GM20431 (cell line): Measurements from ENCODE around the gene KHNYN.

Experiments
- in situ Hi-C: fragments of 300-500 bp; cut with MseI, MboI; formaldehyde crosslinking; loops from one replicate; pipeline ENCODE4 v1.15.0; 2020; ENCODE audit warnings: low sequenced_read_pairs; ENCODE audit not compliant: unreplicated experiment

Gene KHNYN

GRCh38 chr14:24399999-24400718 is 29.6 kb upstream of the KHNYN start:
- in situ Hi-C loops = no loop called here

DNA sequence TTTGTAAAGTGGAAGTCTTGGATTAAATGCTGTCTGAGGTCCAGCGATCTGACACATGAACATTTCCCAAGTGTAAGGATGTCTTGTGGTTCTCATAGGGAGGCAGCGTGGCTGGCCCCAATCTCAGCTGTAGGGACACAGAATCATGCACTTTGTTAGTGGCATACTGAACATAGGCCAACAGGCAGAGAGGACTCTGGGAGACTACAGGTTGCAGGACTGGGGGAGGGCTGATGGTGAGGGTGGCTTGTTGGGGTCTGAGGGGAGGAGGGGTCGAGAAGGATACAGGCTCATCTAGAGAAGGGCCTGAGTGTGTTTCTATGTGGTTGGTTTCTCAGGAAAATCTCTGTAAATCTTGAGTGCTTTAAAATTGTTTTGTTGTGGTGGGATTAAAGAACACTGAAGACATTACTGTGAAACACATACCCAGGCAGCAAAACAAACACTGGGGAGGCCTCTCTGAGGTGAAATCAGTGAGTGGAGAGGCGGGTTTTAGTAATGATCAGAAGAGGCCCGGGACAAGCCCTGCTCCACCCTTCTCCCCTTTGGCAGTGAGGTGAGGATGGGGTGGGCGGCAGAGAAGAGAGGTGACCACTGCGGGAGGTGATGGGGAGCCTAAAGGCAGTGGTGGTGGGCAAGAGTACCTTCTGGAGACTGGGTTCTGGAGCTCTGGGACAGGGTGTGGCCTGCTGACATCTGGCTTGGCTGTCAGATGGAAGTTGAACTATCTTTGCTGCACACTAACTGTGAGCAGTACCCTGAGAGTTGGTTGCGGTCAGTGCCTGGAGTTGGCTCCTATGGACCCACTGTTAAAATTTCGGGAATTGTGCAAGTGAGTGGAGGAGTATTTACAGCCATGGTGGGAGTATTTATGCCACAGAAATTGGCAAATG is 27.7 kb upstream of the KHNYN start:
- in situ Hi-C loops = no loop called here

GRCh38 chr14:24403294-24403998 is 26.3 kb upstream of the KHNYN start:
- in situ Hi-C loops = no loop called here

- in situ Hi-C loops = no loop called here
Measured at GRCh38 chr14:24404814-24405213, 24.9 kb upstream of the KHNYN start.

- in situ Hi-C loops = no loop called here
Measured at GRCh38 chr14:24406416-24406815, 23.3 kb upstream of the KHNYN start.

DNA sequence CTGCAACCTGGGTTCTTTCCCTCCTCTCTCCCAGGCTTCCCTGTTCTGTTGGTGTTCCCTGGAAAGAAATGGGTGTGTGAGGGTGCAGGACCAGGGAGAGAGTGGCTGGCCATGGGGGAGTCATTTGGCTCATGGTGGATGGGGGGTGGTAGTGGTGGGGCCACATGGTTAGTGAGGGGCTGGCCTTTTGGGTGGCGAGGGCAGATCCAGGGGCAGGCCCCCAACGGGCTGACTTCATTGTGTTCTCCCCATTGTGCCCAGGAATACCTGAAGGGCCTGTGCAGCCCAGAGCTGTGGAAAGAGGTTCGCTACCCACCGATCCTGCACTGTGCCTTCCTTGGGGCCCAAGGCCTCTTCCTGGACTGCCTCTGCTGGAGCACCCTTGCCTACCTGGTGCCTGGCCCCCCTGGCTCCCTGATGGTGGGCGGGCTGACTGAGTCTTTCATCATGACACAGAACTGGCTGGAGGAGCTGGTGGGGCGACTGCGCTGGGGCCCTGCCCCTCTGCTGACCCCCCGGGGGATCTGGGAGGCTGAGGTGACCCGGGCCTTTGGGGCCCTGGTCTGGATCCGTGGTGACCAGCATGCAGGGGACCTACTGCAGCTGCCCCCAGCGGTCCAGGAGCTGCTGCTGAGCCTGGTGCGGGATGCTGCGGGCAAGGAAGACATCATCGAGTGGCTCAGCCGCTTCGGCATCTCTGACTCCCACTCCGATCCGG is 22.0 kb upstream of the KHNYN start:
- in situ Hi-C loops = no loop called here

DNA sequence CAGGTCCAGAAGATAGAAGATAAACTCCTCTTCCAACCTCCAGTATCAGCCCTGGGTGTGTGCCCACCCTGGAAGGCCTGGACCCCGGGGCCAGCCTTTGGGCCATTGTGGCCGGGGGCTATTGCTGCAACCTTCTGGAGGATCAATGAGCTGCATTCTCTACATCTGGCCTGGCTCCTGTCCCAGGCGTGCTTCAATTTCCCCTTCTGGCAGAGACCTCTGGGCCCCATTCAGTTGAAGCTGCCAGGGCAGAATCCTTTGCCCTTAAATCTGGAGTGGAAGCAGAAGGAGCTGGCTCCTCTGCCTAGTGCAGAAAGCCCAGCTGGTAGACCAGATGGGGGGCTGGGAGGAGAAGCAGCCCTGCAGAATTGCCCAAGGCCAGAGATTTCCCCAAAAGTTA is 21.0 kb upstream of the KHNYN start:
- in situ Hi-C loops = no loop called here

GRCh38 chr14:24409192-24409591 is 20.6 kb upstream of the KHNYN start:
- in situ Hi-C loops = no loop called here

- in situ Hi-C loops = no loop called here
Measured at GRCh38 chr14:24409956-24410355, 19.8 kb upstream of the KHNYN start.

GRCh38 chr14:24411443-24412389 is 18.0 kb upstream of the KHNYN start:
- in situ Hi-C loops = no loop called here

- in situ Hi-C loops = no loop called here
Measured at GRCh38 chr14:24414077-24414476, 15.7 kb upstream of the KHNYN start.

- in situ Hi-C loops = no loop called here
Measured at GRCh38 chr14:24414732-24415420, 14.9 kb upstream of the KHNYN start.

- in situ Hi-C loops = no loop called here
Measured at GRCh38 chr14:24415421-24416253, 14.1 kb upstream of the KHNYN start.

GRCh38 chr14:24416254-24416931 is 13.4 kb upstream of the KHNYN start:
- in situ Hi-C loops = no loop called here

DNA sequence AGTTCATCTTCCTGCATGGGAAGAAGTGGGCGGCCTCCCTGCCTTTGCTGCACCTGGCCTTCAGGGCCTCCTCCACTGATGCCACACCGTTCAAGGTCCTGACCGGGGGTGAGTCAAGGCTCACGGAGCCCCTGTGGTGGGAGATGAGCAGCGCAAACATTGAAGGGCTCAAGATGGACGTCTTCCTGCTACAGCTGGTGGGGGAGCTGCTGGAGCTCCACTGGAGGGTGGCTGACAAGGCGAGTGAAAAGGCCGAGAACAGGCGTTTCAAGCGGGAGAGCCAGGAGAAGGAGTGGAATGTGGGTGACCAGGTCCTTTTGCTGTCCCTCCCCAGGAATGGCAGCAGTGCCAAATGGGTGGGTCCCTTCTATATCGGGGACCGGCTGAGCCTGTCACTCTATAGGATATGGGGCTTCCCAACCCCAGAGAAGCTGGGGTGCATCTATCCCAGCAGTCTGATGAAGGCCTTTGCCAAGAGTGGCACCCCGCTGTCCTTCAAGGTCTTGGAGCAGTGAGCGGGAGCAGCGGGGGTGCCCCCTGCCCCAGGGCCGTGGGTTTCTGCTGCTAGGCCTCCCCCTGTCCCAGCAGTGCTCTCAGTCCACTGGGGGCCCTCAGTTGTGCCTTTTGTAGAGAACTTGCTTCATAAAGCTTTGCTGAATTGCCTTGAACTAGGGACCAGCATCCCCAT is 12.7 kb upstream of the KHNYN start:
- in situ Hi-C loops = no loop called here

DNA sequence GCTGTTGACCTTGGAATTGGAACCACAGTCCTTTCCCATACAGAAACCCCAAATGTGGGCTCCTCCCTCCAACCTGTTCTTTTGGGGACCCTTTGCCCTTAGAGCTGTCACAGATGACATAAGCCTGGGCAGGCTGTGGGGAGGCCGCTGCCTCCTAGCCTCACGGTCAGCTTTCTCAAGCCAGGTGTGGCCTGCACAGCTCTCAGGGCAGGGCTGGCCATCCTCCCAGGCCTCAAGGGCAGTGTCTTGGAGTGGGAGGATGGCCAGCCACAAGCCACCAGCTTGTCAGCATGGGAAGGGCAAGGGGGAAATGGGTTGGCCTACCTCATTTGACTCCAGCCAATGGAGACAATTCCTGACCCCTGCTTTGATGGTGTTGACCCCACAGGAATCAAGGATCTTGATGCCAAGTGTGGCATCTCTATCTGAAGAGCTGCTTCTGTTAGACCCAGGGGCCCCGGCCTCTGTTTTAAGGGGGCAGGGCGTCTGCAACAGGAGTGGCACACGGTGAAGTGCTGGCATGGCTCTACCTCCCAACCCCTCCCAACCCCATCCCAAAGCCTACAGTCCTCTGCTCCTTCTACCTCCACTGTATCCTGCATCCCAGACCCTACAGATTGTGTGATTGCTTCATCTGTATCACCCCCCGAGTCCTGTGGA is 11.8 kb upstream of the KHNYN start:
- in situ Hi-C loops = no loop called here
